GM23248 (cell line): ENCODE measurements around the gene UBASH3A.

Source experiments
- EZH2 ChIP-seq: fragments of 200-600 bp; sonication (generic); IDR thresholded peaks from 2 replicates; pipeline ENCODE4 v1.6.1; 2018; ENCODE audit warnings: antibody characterized with exemption, mild to moderate bottlenecking; ENCODE audit not compliant: insufficient read depth, poor library complexity, severe bottlenecking
- EZH2phosphoT487 ChIP-seq: fragments of 200-600 bp; sonication (generic); IDR thresholded peaks from 2 replicates; pipeline ENCODE4 v1.6.1; 2018; ENCODE audit warnings: antibody characterized with exemption, moderate library complexity, mild to moderate bottlenecking, low read depth; ENCODE audit not compliant: insufficient read depth

DNA sequence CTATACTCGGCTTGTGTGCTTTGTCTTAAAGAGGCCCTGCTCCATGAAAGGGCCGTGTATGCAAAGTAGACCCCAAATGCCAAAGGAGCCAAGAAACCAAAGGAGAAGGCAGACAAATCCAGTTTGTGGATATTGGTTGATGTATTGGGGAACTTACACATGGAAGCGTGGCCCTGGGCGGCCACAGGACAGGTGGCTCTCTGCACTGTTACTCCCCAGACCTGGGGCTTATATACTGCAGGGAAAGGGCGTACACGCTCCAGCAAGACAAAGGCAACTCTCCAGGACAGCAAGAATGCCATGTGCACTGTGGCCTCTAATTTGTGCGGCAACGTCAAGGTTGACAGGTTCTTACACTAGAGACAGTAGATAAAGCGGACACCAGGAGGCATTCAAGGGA, 67.5 kb downstream of the UBASH3A start:
- TF ChIP-seq EZH2phosphoT487 (no peak), EZH2 (no peak)
